ENCODE data around the gene PARD3B. TPM values are rescaled to one million over a fixed set of nuclear protein-coding genes. Genes with fewer than 3 reads are reported as not detected.

Gene PARD3B
- total and polyA plus RNA-seq, 4 donors: 6.8 to 50.9 (median 22.5) TPM

DNA sequence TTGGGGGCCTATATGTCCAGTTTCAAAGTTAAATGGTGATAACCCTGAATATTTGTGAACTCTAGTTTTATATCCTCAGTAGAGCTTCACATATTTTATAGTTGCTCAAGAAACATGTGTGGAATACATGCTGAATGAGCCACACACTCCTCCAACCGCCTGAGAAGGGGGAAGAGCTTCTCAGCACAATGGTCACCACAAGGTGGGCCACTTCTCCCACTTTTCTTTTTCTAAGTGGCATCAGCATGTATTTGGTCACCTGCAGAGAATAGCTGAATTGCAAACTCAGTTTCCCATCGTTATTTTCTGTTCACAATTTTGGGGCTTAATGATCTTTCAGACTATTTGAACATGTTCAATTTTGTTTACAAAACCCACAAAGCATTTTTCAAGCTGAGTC, 340.5 kb downstream of the PARD3B start:
- DNase-seq: no peak
- WGBS, 2 donors: 68 to 72% methylated on average over 2 of the region's 2 CpGs
- Histone ChIP-seq H3K27ac (ENCODE audit: low read depth in 1 of 2, low read length in 2 of 2) (no peak overlapping the region), H3K4me1 (ENCODE audit: control insufficient read depth in 1 of 2, insufficient read depth in 2 of 2, low read length in 2 of 2) (peaks cover 0 to 3% of the 10 kb centered on the region in 2 donors), H3K4me3 (ENCODE audit: low read length in 2 of 2) (no peak overlapping the region), H3K27me3 (ENCODE audit: control insufficient read depth in 1 of 2, insufficient read depth in 2 of 2, low read length in 1 of 2) (no peaks in the 10 kb centered on the region), H3K9me3 (ENCODE audit: control insufficient read depth, low read length) (no peaks in the 10 kb centered on the region), H3K36me3 (ENCODE audit: control insufficient read depth in 1 of 2, insufficient read depth in 2 of 2, low read length in 1 of 2) (no peaks in the 10 kb centered on the region)
- intact Hi-C loops (cut with DNase I): no loop called here
- ATAC-seq (ENCODE audit: low FRiP score): no peak

DNA sequence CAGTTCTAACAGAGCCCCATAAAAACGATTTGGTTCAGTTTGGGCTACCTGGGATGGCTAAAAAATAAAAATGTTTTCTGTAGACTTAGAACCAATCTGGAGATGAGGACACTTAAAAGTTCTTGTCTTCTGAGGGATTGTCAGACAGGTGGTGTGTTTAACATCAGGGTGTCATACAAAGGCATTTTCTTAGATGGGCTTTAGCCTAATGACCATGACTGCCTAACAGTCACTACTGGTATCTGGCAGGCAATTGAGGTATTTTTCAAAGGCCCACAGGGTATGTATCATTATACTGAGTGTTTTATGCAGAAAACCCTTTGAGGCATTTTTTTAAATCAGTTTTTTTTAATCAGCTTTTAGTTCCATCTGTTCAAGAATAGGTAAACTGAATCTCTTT, 341.4 kb downstream of the PARD3B start:
- ATAC-seq (ENCODE audit: low FRiP score): no peak
- H3K4me3 ChIP-seq (ENCODE audit: low read length in 2 of 2): no peak overlapping the region
- intact Hi-C loops (cut with DNase I): no loop called here
- no peaks in the 10 kb centered on the region for H3K36me3 ChIP-seq (ENCODE audit: control insufficient read depth in 1 of 2, insufficient read depth in 2 of 2, low read length in 1 of 2)
- H3K27me3 ChIP-seq (ENCODE audit: control insufficient read depth in 1 of 2, insufficient read depth in 2 of 2, low read length in 1 of 2): no peaks in the 10 kb centered on the region
- H3K9me3 ChIP-seq (ENCODE audit: control insufficient read depth, low read length): no peaks in the 10 kb centered on the region
- no peak overlapping the region for H3K27ac ChIP-seq (ENCODE audit: low read depth in 1 of 2, low read length in 2 of 2)
- peaks cover 0 to 3% of the 10 kb centered on the region in 2 donors for H3K4me1 ChIP-seq (ENCODE audit: control insufficient read depth in 1 of 2, insufficient read depth in 2 of 2, low read length in 2 of 2)
- WGBS, 2 donors: 80 to 82% methylated on average over 1 of the region's 1 CpG
- no peak for DNase-seq

DNA sequence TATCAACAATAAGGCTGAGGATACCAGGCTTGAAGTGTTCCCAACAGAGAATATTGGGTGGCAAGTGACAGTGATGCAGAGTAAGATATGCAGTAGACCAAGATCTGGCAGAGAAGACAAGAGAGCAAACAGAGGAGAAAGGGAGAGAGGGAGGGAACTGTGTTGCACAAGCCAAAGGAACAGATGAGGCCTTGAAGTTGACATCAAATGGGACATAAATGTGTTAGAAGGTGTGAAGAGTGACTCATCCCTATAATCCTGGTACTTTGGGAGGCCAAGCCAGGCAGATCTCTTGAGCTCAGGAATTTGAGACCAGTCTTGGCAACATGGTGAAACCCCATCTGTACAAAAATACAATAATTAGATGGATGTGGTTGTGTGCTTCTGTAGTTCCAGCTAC, 342.9 kb downstream of the PARD3B start:
- intact Hi-C loops (cut with DNase I): no loop called here
- no peak for ATAC-seq (ENCODE audit: low FRiP score)

DNA sequence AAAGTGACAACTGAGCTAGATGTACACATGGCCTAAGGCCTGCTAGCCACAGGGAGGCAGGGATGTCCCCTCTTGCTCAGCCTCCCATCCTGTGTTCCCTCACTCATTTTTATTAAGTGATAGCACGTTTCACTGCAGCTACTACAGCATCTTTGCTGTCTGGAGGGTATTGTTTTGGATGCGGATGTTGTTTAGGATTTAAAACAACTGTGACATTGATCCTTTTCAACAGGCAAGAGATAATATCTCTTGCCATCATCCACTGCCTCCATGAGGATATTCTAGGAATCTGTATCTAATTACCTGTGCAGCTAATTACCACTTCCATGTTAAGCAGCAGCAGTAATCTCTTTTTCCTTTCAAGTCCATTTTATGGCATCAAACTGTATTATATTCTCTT, 345.4 kb downstream of the PARD3B start:
- Histone ChIP-seq H3K4me1 (ENCODE audit: control insufficient read depth in 1 of 2, insufficient read depth in 2 of 2, low read length in 2 of 2) (no peaks in the 10 kb centered on the region), H3K4me3 (ENCODE audit: low read length in 2 of 2) (no peak overlapping the region), H3K27ac (ENCODE audit: low read depth in 1 of 2, low read length in 2 of 2) (no peak overlapping the region), H3K9me3 (ENCODE audit: control insufficient read depth, low read length) (no peaks in the 10 kb centered on the region), H3K36me3 (ENCODE audit: control insufficient read depth in 1 of 2, insufficient read depth in 2 of 2, low read length in 1 of 2) (no peaks in the 10 kb centered on the region), H3K27me3 (ENCODE audit: control insufficient read depth in 1 of 2, insufficient read depth in 2 of 2, low read length in 1 of 2) (no peaks in the 10 kb centered on the region)
- WGBS, 2 donors: 96 to 100% methylated on average over 2 of the region's 2 CpGs
- ATAC-seq (ENCODE audit: low FRiP score) (no peak), DNase-seq (no peak)
- intact Hi-C loops (cut with DNase I): no loop called here

More for the DNA sequence above, 342.9 kb downstream of the PARD3B start:
- no peaks in the 10 kb centered on the region for H3K9me3 ChIP-seq (ENCODE audit: control insufficient read depth, low read length)
- DNase-seq: no peak
- H3K4me1 ChIP-seq (ENCODE audit: control insufficient read depth in 1 of 2, insufficient read depth in 2 of 2, low read length in 2 of 2): no peaks in the 10 kb centered on the region
- H3K36me3 ChIP-seq (ENCODE audit: control insufficient read depth in 1 of 2, insufficient read depth in 2 of 2, low read length in 1 of 2): no peaks in the 10 kb centered on the region
- H3K27me3 ChIP-seq (ENCODE audit: control insufficient read depth in 1 of 2, insufficient read depth in 2 of 2, low read length in 1 of 2): no peaks in the 10 kb centered on the region
- H3K4me3 ChIP-seq (ENCODE audit: low read length in 2 of 2): no peak overlapping the region
- H3K27ac ChIP-seq (ENCODE audit: low read depth in 1 of 2, low read length in 2 of 2): no peak overlapping the region

DNA sequence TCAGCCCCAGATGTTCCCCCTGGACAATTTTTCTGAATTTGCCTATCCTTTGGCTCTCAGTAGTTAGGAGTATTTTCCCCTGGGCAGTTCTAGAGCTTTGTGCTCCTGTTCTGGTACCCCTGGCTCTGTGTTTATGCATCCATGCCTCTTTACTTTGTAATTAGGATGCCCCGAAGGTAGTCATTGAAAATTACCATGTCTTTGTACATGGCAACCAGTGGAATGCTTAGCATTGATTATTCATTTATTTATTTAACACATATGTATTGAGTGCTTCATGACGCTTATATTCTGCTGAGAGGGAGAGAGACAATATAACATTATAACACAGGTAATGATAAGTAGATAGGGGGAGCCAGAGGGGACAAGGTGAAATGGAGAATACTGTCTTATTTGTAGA, 346.5 kb downstream of the PARD3B start:
- 97% methylated on average over 2 of the region's 2 CpGs for WGBS, 2 donors
- Histone ChIP-seq H3K9me3 (ENCODE audit: control insufficient read depth, low read length) (no peaks in the 10 kb centered on the region), H3K4me3 (ENCODE audit: low read length in 2 of 2) (no peak overlapping the region), H3K4me1 (ENCODE audit: control insufficient read depth in 1 of 2, insufficient read depth in 2 of 2, low read length in 2 of 2) (no peaks in the 10 kb centered on the region), H3K27me3 (ENCODE audit: control insufficient read depth in 1 of 2, insufficient read depth in 2 of 2, low read length in 1 of 2) (no peaks in the 10 kb centered on the region), H3K36me3 (ENCODE audit: control insufficient read depth in 1 of 2, insufficient read depth in 2 of 2, low read length in 1 of 2) (no peaks in the 10 kb centered on the region), H3K27ac (ENCODE audit: low read depth in 1 of 2, low read length in 2 of 2) (no peak overlapping the region)
- ATAC-seq (ENCODE audit: low FRiP score): no peak
- intact Hi-C loops (cut with DNase I): no loop called here
- DNase-seq: no peak

DNA sequence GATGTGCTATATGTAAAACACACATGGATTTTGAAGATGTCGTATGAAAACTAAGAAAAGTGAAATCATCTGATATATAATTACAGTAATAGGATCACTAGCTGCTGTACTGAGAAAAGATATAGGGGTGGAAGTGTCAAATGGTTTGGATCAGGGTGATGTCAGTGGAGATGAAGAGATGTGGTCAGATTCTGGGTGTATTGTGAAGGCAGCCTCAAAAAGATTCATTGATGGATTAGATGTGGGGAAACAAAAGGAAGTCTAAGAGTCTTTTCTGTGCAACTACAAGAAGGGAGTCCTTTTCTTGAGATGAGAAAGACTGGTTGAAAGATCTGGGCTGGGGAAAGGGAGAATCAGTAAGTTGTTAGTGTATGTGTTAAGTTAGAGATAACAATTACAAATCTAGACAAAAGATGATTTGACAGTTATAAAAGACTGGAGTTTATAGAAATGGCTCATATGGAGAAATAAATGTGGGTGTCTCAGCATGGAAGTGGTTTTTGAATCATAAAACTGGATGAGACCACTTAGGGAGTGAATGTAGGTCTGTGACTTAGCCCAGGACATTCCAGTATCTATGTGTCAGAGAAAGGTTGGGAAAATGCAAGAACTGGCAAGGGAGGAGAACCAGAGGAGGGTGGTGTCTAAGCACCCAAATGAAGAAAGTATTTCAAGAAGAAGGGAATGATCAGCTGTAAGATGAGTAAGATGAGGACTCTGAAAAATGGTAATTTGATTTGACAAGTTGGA, 347.4 kb downstream of the PARD3B start:
- Histone ChIP-seq H3K9me3 (ENCODE audit: control insufficient read depth, low read length) (no peaks in the 10 kb centered on the region), H3K4me1 (ENCODE audit: control insufficient read depth in 1 of 2, insufficient read depth in 2 of 2, low read length in 2 of 2) (no peaks in the 10 kb centered on the region), H3K27me3 (ENCODE audit: control insufficient read depth in 1 of 2, insufficient read depth in 2 of 2, low read length in 1 of 2) (no peaks in the 10 kb centered on the region), H3K4me3 (ENCODE audit: low read length in 2 of 2) (no peak overlapping the region), H3K36me3 (ENCODE audit: control insufficient read depth in 1 of 2, insufficient read depth in 2 of 2, low read length in 1 of 2) (no peaks in the 10 kb centered on the region), H3K27ac (ENCODE audit: low read depth in 1 of 2, low read length in 2 of 2) (no peak overlapping the region)
- ATAC-seq (ENCODE audit: low FRiP score) (no peak), DNase-seq (no peak)
- intact Hi-C loops (cut with DNase I): no loop called here
- WGBS, 2 donors: 97 to 100% methylated on average over 1 of the region's 1 CpG

DNA sequence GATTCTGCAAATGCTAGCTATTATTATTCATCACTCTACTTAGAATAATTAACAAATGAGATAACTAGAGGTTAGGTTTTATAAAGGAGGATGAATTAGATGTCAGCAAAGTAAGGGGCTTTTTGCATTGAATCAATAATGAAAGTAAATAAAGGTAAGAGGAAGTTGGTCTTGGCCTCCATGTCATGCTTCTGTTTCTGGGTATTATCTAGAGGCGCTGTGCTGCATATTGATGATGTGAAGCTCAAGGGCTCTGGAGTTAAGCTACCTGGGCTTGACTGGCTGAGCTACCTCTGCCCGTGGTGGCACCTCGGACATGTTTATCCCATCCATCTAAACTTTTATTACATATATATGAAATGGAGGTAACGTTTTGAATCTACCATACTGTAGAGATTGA, 350.9 kb downstream of the PARD3B start:
- Histone ChIP-seq H3K27ac (ENCODE audit: low read depth in 1 of 2, low read length in 2 of 2) (no peak overlapping the region), H3K36me3 (ENCODE audit: control insufficient read depth in 1 of 2, insufficient read depth in 2 of 2, low read length in 1 of 2) (no peaks in the 10 kb centered on the region), H3K4me1 (ENCODE audit: control insufficient read depth in 1 of 2, insufficient read depth in 2 of 2, low read length in 2 of 2) (no peaks in the 10 kb centered on the region), H3K27me3 (ENCODE audit: control insufficient read depth in 1 of 2, insufficient read depth in 2 of 2, low read length in 1 of 2) (no peaks in the 10 kb centered on the region), H3K4me3 (ENCODE audit: low read length in 2 of 2) (no peak overlapping the region), H3K9me3 (ENCODE audit: control insufficient read depth, low read length) (no peaks in the 10 kb centered on the region)
- ATAC-seq (ENCODE audit: low FRiP score) (no peak), DNase-seq (no peak)
- intact Hi-C loops (cut with DNase I): loop anchor here in 1 of 2 donors (5.0 kb wide), 1 partner anchor 346 kb away; no protein-coding TSS in a partner anchor
- 96 to 97% methylated on average over 4 of the region's 4 CpGs for WGBS, 2 donors

DNA sequence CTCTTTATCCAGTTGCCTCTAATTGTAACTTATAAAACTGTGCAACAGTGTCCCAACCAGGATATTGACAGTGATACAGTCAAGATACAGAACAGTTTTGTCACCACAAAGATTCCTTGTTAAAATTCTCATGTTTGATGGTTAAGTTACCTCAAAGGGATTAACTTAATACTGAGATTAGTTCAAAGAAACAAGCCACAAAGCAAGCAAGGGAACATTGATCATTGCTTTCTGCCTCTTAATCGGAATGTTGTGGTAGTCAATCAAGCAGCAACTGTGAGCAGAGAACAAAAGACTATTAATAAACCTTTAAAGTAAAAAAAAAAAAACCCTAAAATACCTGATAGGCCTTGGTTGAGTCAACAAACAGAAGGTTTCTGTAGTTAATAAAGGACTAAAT, 352.3 kb downstream of the PARD3B start:
- DNase-seq: no peak
- intact Hi-C loops (cut with DNase I): loop anchor here in 1 of 2 donors (5.0 kb wide), 1 partner anchor 345 kb away; no protein-coding TSS in a partner anchor
- no peaks in the 10 kb centered on the region for H3K9me3 ChIP-seq (ENCODE audit: control insufficient read depth, low read length)
- H3K4me3 ChIP-seq (ENCODE audit: low read length in 2 of 2): no peak overlapping the region
- no peaks in the 10 kb centered on the region for H3K36me3 ChIP-seq (ENCODE audit: control insufficient read depth in 1 of 2, insufficient read depth in 2 of 2, low read length in 1 of 2)
- H3K27ac ChIP-seq (ENCODE audit: low read depth in 1 of 2, low read length in 2 of 2): no peak overlapping the region
- H3K4me1 ChIP-seq (ENCODE audit: control insufficient read depth in 1 of 2, insufficient read depth in 2 of 2, low read length in 2 of 2): no peaks in the 10 kb centered on the region
- 95 to 97% methylated on average over 1 of the region's 1 CpG for WGBS, 2 donors
- no peaks in the 10 kb centered on the region for H3K27me3 ChIP-seq (ENCODE audit: control insufficient read depth in 1 of 2, insufficient read depth in 2 of 2, low read length in 1 of 2)
- no peak for ATAC-seq (ENCODE audit: low FRiP score)

DNA sequence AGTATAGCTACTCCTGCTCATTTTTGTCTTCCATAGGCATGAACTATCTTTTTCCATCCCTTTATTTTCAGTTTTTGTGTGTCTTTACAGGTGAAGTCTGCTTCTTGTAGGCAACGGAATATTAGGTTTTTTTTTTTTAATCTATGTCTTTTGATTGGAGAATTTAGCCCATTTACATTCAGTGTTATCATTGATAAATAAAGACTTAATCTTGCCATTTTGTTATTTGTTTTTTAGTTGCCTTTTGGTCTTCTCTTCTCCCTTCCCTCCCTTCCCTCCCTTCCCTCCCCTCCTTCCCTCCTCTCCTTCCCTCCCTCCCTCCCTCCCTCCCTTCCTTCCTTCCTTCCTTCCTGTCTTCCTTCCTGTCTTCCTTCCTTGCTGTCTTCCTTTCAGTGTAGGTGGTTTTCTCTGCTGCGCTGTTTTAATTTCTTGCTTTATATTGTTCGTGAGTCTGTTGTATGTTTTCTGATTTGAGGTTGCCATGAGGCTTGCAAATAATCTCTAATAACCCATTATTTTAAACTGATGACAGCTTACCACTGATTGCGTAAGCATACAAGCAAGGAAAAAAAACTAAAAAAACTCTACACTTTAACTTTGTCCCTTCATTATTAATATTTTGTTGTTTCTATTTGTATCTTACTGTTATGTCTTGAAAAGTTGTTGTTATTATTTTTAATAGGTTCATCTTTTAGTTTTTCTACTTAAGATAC, 353.8 kb downstream of the PARD3B start:
- Histone ChIP-seq H3K9me3 (ENCODE audit: control insufficient read depth, low read length) (no peaks in the 10 kb centered on the region), H3K4me1 (ENCODE audit: control insufficient read depth in 1 of 2, insufficient read depth in 2 of 2, low read length in 2 of 2) (no peaks in the 10 kb centered on the region), H3K36me3 (ENCODE audit: control insufficient read depth in 1 of 2, insufficient read depth in 2 of 2, low read length in 1 of 2) (no peaks in the 10 kb centered on the region), H3K4me3 (ENCODE audit: low read length in 2 of 2) (no peak overlapping the region), H3K27ac (ENCODE audit: low read depth in 1 of 2, low read length in 2 of 2) (no peak overlapping the region), H3K27me3 (ENCODE audit: control insufficient read depth in 1 of 2, insufficient read depth in 2 of 2, low read length in 1 of 2) (no peaks in the 10 kb centered on the region)
- DNase-seq: no peak
- WGBS, 2 donors: 96 to 97% methylated on average over 4 of the region's 4 CpGs
- intact Hi-C loops (cut with DNase I): loop anchor here in 1 of 2 donors (5.0 kb wide), 1 partner anchor 343 kb away; no protein-coding TSS in a partner anchor
- no peak for ATAC-seq (ENCODE audit: low FRiP score)

Data from aorta (tissue), 5 donors.